H1 (cell line): Measurements from ENCODE around the gene NF1. TPM values are rescaled to one million over a fixed set of nuclear protein-coding genes. Genes with fewer than 3 reads are reported as not detected.
A peak's percentile ranks its signal among the peaks of the same experiment; 100 is the strongest.

ENCODE experiments used
- CTCF ChIA-PET: fragments of 300-600 bp; sonication (Branson Sonifier 250); formaldehyde crosslinking; loops from one replicate; lab custom pipeline; 2021; ENCODE audit not compliant: partially characterized antibody; lab: Charles Lee
- POLR2A ChIA-PET: fragments of 300-600 bp; sonication (Branson Sonifier 250); formaldehyde crosslinking; loops from one replicate; lab custom pipeline; 2021; ENCODE audit warnings: inconsistent platforms; ENCODE audit not compliant: partially characterized antibody; lab: Charles Lee
- DNase-seq, 2 experiments: peaks; one replicate each; pipeline versions ENCODE4 v3.0.0 to v3.0.0-alpha.2; 2010 to 2022; ENCODE audit warnings: low spot score in 2 of 2, low read depth in 1 of 2, mixed read lengths in 1 of 2
- FAIRE-seq: peaks from 2 replicates; lab custom pipeline; 2011; peaks lifted over from hg19 to GRCh38; lab: Jason Lieb, UNC
- H2AFZ ChIP-seq: 2 replicates; pipeline ENCODE4 v1.8.1; 2012; ENCODE audit warnings: low read length, inconsistent platforms
- H2AK5ac ChIP-seq: 2 replicates; pipeline ENCODE4 v1.6.1; 2013; ENCODE audit warnings: low read depth, low read length
- H2BK120ac ChIP-seq: replicated peaks from 2 replicates; pipeline ENCODE3; 2013; ENCODE audit warnings: low read depth, low read length, inconsistent platforms
- H2BK12ac ChIP-seq: 2 replicates; pipeline ENCODE4 v1.6.1; 2013; ENCODE audit warnings: low read depth, low read length
- H2BK15ac ChIP-seq: 2 replicates; pipeline ENCODE4 v1.6.1; 2013; ENCODE audit warnings: low read length
- H2BK20ac ChIP-seq: 2 replicates; pipeline ENCODE4 v1.6.1; 2013; ENCODE audit warnings: low read length
- H2BK5ac ChIP-seq: 2 replicates; pipeline ENCODE4 v1.6.1; 2013; ENCODE audit warnings: low read depth, low read length
- H3K14ac ChIP-seq: 2 replicates; pipeline ENCODE4 v1.6.1; 2013; ENCODE audit warnings: inconsistent platforms; ENCODE audit not compliant: insufficient read length
- H3K18ac ChIP-seq: 2 replicates; pipeline ENCODE4 v1.6.1; 2013; ENCODE audit warnings: low read length; ENCODE audit errors: extremely low read depth
- H3K23ac ChIP-seq: 2 replicates; pipeline ENCODE4 v1.6.1; 2013; ENCODE audit warnings: inconsistent platforms; ENCODE audit not compliant: insufficient read length
- H3K23me2 ChIP-seq: 2 replicates; pipeline ENCODE4 v1.6.1; 2013; ENCODE audit warnings: low read depth, low read length
- H3K27ac ChIP-seq: 2 replicates; pipeline ENCODE4 v1.6.1; 2011; ENCODE audit warnings: low read depth, low read length, inconsistent platforms
- H3K27me3 ChIP-seq, 4 experiments: replicated peaks in 1 of 4; 1 replicate in 1 of 4; 2 replicates in 3 of 4; pipeline versions ENCODE4 v1.6.1 to v1.8.1; 2011 to 2013; ENCODE audit warnings: low read length in 3 of 4, mild to moderate bottlenecking in 3 of 4, inconsistent platforms in 2 of 4, mixed read lengths in 2 of 4, moderate library complexity in 1 of 4; ENCODE audit not compliant: control insufficient read depth in 3 of 4, insufficient read depth in 3 of 4; ENCODE audit errors: extremely low read depth in 1 of 4
- H3K36me3 ChIP-seq, 4 experiments: 2 replicates each; pipeline versions ENCODE4 v1.6.1 to v1.8.1; 2011 to 2013; ENCODE audit warnings: mild to moderate bottlenecking in 4 of 4, low read length in 3 of 4, moderate library complexity in 2 of 4, control low read depth in 1 of 4, inconsistent platforms in 1 of 4; ENCODE audit not compliant: insufficient read depth in 4 of 4, control insufficient read depth in 2 of 4
- H3K4ac ChIP-seq: replicated peaks from 2 replicates; pipeline ENCODE3; 2013; ENCODE audit warnings: low read length, low read depth, mixed read lengths, inconsistent platforms; ENCODE audit not compliant: insufficient read length
- H3K4me1 ChIP-seq, 4 experiments: replicated peaks in 1 of 4; 1 replicate in 1 of 4; 2 replicates in 3 of 4; pipeline versions ENCODE4 v1.6.1 to v1.8.1; 2011 to 2013; ENCODE audit warnings: low read length in 3 of 4, inconsistent platforms in 2 of 4, mixed read lengths in 1 of 4; ENCODE audit not compliant: insufficient read depth in 4 of 4, control insufficient read depth in 3 of 4
- H3K4me2 ChIP-seq, 2 experiments: 2 replicates each; pipeline versions ENCODE4 v1.6.1 to v1.8.1; 2011 to 2013; ENCODE audit warnings: low read depth in 2 of 2, low read length in 2 of 2, control low read depth in 1 of 2, inconsistent platforms in 1 of 2, mild to moderate bottlenecking in 1 of 2; ENCODE audit not compliant: insufficient read depth in 1 of 2
- H3K4me3 ChIP-seq, 4 experiments: fragments of 200-600, 300-600 bp in 1 of 4; sonication (generic), shearing (Covaris generic), sonication (Bioruptor Twin) in 1 of 4; 2 replicates each; pipeline versions ENCODE4 v1.5.1 to v1.8.1; 2011 to 2016; ENCODE audit warnings: low read length in 4 of 4, low read depth in 3 of 4, control low read depth in 2 of 4, inconsistent platforms in 2 of 4, mild to moderate bottlenecking in 2 of 4, mixed read lengths in 1 of 4, moderate library complexity in 1 of 4; ENCODE audit not compliant: insufficient read depth in 2 of 4; ENCODE audit errors: extremely low read depth in 1 of 4
- H3K56ac ChIP-seq: replicated peaks from 2 replicates; pipeline ENCODE3; 2013; ENCODE audit warnings: low read depth, mild to moderate bottlenecking, mixed read lengths, low read length, inconsistent platforms; ENCODE audit not compliant: insufficient read length
- H3K79me1 ChIP-seq: 2 replicates; pipeline ENCODE4 v1.6.1; 2013; ENCODE audit warnings: low read depth, low read length, control low read depth
- H3K79me2 ChIP-seq, 2 experiments: 2 replicates each; pipeline versions ENCODE4 v1.6.1 to v1.8.1; 2012 to 2013; ENCODE audit warnings: low read length in 2 of 2, mild to moderate bottlenecking in 2 of 2, inconsistent platforms in 1 of 2; ENCODE audit not compliant: insufficient read depth in 2 of 2, control insufficient read depth in 1 of 2
- H3K9ac ChIP-seq, 4 experiments: replicated peaks in 1 of 4; 1 replicate in 1 of 4; 2 replicates in 3 of 4; pipeline versions ENCODE4 v1.6.1 to v1.8.1; 2011 to 2013; ENCODE audit warnings: low read depth in 3 of 4, low read length in 3 of 4, control low read depth in 2 of 4, mild to moderate bottlenecking in 2 of 4, moderate library complexity in 2 of 4, inconsistent platforms in 1 of 4; ENCODE audit errors: extremely low read depth in 1 of 4
- H3K9me3 ChIP-seq, 2 experiments: 2 replicates each; pipeline versions ENCODE4 v1.6.1 to v1.8.1; 2012 to 2013; ENCODE audit warnings: mild to moderate bottlenecking in 2 of 2, moderate library complexity in 2 of 2, control low read depth in 1 of 2, inconsistent platforms in 1 of 2, low read depth in 1 of 2, low read length in 1 of 2, mixed read lengths in 1 of 2; ENCODE audit not compliant: insufficient read depth in 2 of 2
- H4K20me1 ChIP-seq, 2 experiments: replicated peaks in 1 of 2; 2 replicates each; pipeline versions ENCODE3 to v1.8.1; 2011 to 2013; ENCODE audit warnings: inconsistent platforms in 2 of 2, low read length in 2 of 2, mild to moderate bottlenecking in 1 of 2; ENCODE audit not compliant: insufficient read depth in 2 of 2, control insufficient read depth in 1 of 2
- H4K5ac ChIP-seq: 2 replicates; pipeline ENCODE4 v1.6.1; 2013; ENCODE audit warnings: low read length, low read depth, mixed read lengths, inconsistent platforms; ENCODE audit not compliant: insufficient read length
- H4K8ac ChIP-seq: 2 replicates; pipeline ENCODE4 v1.8.0; 2013; ENCODE audit warnings: mild to moderate bottlenecking, moderate library complexity, low read length, inconsistent platforms; ENCODE audit not compliant: insufficient read depth; ENCODE audit errors: extremely low read depth
- H4K91ac ChIP-seq: replicated peaks from 2 replicates; pipeline ENCODE3; 2013; ENCODE audit warnings: low read length, mixed read lengths, inconsistent platforms; ENCODE audit not compliant: insufficient read length
- ATF2 ChIP-seq: IDR thresholded peaks from 2 replicates; pipeline ENCODE4 v1.6.1; 2012; ENCODE audit warnings: low read length, inconsistent platforms
- ATF3 ChIP-seq: IDR thresholded peaks from 2 replicates; pipeline ENCODE4 v1.6.1; 2011; ENCODE audit warnings: low read depth, mild to moderate bottlenecking, low read length; ENCODE audit not compliant: insufficient read depth
- BRCA1 ChIP-seq: IDR thresholded peaks from 2 replicates; pipeline ENCODE4 v1.6.1; 2012; ENCODE audit warnings: low read depth, low read length, improper control_type of control experiment
- KDM5A ChIP-seq: fragments of 200-600 bp; IDR thresholded peaks from 2 replicates; pipeline ENCODE4 v1.7.1; 2012; ENCODE audit warnings: mild to moderate bottlenecking, low read length, inconsistent platforms, mixed read lengths
- RAD21 ChIP-seq, 2 experiments: IDR thresholded peaks in 1 of 2; conservative IDR thresholded peaks in 1 of 2; 2 replicates each; pipeline ENCODE4 v1.6.1; 2011; ENCODE audit warnings: low read depth in 2 of 2, low read length in 2 of 2, improper control_type of control experiment in 1 of 2, inconsistent platforms in 1 of 2, mild to moderate bottlenecking in 1 of 2, moderate library complexity in 1 of 2
- SIX5 ChIP-seq: IDR thresholded peaks from 2 replicates; pipeline ENCODE4 v1.6.1; 2011; ENCODE audit warnings: mild to moderate bottlenecking, low read depth, low read length
- SP2 ChIP-seq: IDR thresholded peaks from 2 replicates; pipeline ENCODE4 v1.6.1; 2012; ENCODE audit warnings: mild to moderate bottlenecking, low read length, inconsistent platforms
- SUZ12 ChIP-seq: fragments of 200-600 bp; sonication (generic); IDR thresholded peaks from 2 replicates; pipeline ENCODE4 v1.6.1; 2012; ENCODE audit warnings: mild to moderate bottlenecking, inconsistent platforms, low read length, moderate library complexity, mixed read lengths
- TBP ChIP-seq: IDR thresholded peaks from 2 replicates; pipeline ENCODE4 v1.6.1; 2011; ENCODE audit warnings: low read depth, low read length, improper control_type of control experiment
- TCF12 ChIP-seq: IDR thresholded peaks from 2 replicates; pipeline ENCODE4 v1.6.1; 2011; ENCODE audit warnings: low read depth, mild to moderate bottlenecking, low read length
- YY1 ChIP-seq: IDR thresholded peaks from 2 replicates; pipeline ENCODE4 v1.6.1; 2011; ENCODE audit warnings: low read depth, mild to moderate bottlenecking, low read length
- WGBS, 2 experiments: shearing (Covaris generic) in 1 of 2; methylation state at CpG; one replicate each; pipeline versions ENCODE4 v1.1.6 to v1.1.7; 2013 to 2015; ENCODE audit warnings: low lambda C conversion rate in 2 of 2, mixed read lengths in 2 of 2, inconsistent platforms in 1 of 2, low coverage in 1 of 2, missing lambda C conversion rate in 1 of 2; ENCODE audit not compliant: insufficient replicate concordance in 2 of 2, insufficient coverage in 1 of 2, insufficient read length in 1 of 2; ENCODE audit errors: extremely low coverage in 1 of 2, missing lambda C conversion rate in 1 of 2; 5-methylcytosine and 5-hydroxymethylcytosine counted together
- polyA plus RNA-seq, 7 experiments: library from polyadenylated mRNA; depleted of rRNA in 3 of 7; stranded (reverse) in 5 of 7; unstranded in 2 of 7; fragments of >200 nt in 5 of 7; fragments of 200-250 nt in 2 of 7; gene quantifications; 1 replicate in 5 of 7; 2 replicates in 1 of 7; 4 replicates in 1 of 7; pipeline versions ENCODE4 v1.2.1 to v1.2.3, GENCODE V29; 2011 to 2013; ENCODE audit warnings: missing spikeins in 2 of 7, mixed read lengths in 2 of 7
- total RNA-seq: library from RNA; stranded (reverse); fragmentation: NEBNext Ultra II Directional; extraction: Animal tissue kit (Norgen Biotek cat#: 25700); gene quantifications from 2 replicates; pipeline ENCODE4 v1.2.1, GENCODE V29; 2021

The NF1 gene
- total and polyA plus RNA-seq, 2 of the 8 experiments (the other 6 are each of a cell fraction or from before 2014, with no cell fraction given) = 19.3 to 29.6 TPM

- Histone ChIP-seq H2AK5ac (no peak overlapping the region), H2BK5ac (no peak overlapping the region), H3K23ac (no peak overlapping the region), H3K4ac (no peak overlapping the region), H4K91ac (no peak overlapping the region), H3K4me2 (no peak overlapping the region), H3K23me2 (no peaks in the 10 kb centered on the region), H2BK12ac (no peak overlapping the region), H3K18ac (no peak overlapping the region), H3K4me1 (peaks cover 2 to 27% (median 8%) of the 10 kb centered on the region in 4 experiments), H3K79me2 (no peaks in the 10 kb centered on the region), H2BK15ac (no peak overlapping the region), H3K27me3 (no peaks in the 10 kb centered on the region), H3K27ac (no peak overlapping the region), H3K9me3 (no peaks in the 10 kb centered on the region), H2BK120ac (no peak overlapping the region), H4K8ac (no peak overlapping the region), H4K20me1 (peaks cover 0 to 2% of the 10 kb centered on the region in 2 experiments), H3K14ac (no peak overlapping the region), H3K56ac (peak overlapping the region; percentile 4), H2AFZ (no peak overlapping the region), H3K79me1 (no peaks in the 10 kb centered on the region), H3K9ac (no peak overlapping the region), H3K36me3 (no peaks in the 10 kb centered on the region), H3K4me3 (no peak overlapping the region), H2BK20ac (no peak overlapping the region), H4K5ac (no peak overlapping the region)
- DNase-seq (no peak), FAIRE-seq (no peak)
- POLR2A ChIA-PET = interaction anchor here (1.0 kb wide), 1 partner anchor 21 kb away, joined by 3 read pairs; the partner anchor contains the start of gene RAB11FIP4
- CTCF ChIA-PET = interaction anchor here (0.6 to 3.7 kb wide), 8 partner anchors 14 to 407 kb away, joined by 3 to 18 read pairs (median 4); no protein-coding TSS in a partner anchor
- WGBS, 2 experiments = 88% methylated on average over 13 of the region's 13 CpGs; no CpG with 5 or more reads in 1 of the 2 experiments
- TF ChIP-seq ATF2 = no peak
- no peak for TF ChIP-seq SP2
- no peak for TF ChIP-seq TBP
- no peak for TF ChIP-seq SIX5
- TF ChIP-seq YY1 = no peak
- no peak for TF ChIP-seq KDM5A
- TF ChIP-seq RAD21 (IDR thresholded peaks at IDR 0.05 in 1 of 2, conservative IDR thresholded peaks at IDR 0.05 in 1 of 2; ENCODE audit: low read depth in 2 of 2, low read length in 2 of 2) = no peak
- TF ChIP-seq SUZ12 = no peak
- no peak for TF ChIP-seq ATF3
- no peak for TF ChIP-seq BRCA1
- TF ChIP-seq TCF12 = no peak
Observed at GRCh38 chr17:31411707-31412285, 317.0 kb downstream of the NF1 start.
